ENCODE data around the gene PCDHGC4.

PCDHGC4 gene

DNA sequence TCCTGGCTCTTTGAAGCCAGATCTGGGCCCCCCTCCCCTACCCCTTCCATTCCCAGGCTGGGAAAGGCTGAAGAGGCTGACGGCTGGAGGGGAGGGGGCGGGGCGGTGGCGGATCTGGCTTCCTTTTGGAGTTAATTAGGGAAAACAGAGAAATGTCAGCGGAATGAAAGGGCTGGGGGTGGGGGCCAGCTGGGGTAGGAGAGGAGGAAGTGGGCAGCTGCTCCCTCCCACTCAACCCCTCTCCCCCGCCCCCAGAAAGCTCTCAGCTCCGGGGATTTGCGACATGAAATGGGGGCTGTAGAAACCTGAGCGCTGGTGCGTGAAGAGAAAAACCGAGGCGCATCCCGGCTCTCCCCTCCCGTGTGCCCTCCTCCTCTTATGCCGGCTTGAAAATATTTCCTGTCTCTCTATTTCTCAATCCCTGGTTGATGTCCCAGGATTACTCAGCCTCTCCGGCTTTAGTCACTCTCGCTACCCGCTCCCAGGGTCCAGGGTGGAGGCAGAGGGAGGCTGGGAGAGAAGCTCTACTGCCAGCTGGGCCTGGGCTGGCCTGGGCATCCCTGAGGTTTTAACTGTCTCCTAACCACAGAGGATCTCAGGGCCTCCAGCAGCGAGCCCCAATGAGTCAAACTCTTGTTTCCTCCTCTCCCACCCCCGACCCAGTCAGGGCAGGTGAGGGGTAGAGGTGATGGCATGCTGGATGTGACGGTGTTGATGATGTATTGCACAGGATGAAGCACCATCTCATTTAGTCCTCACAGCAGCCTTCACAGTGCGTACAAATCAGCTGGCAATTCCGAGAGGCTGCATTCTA is 24.2 kb downstream of the PCDHGC4 start:
- no peaks in the 10 kb centered on the region for H4K20me1 ChIP-seq (ENCODE audit: insufficient read depth, low read length)
- peak overlapping the region; percentile 20; the same call in 1 of the 2 replicates for H3K4me3 ChIP-seq (ENCODE audit: low read length)
- peaks cover 48% of the 10 kb centered on the region for H3K4me1 ChIP-seq (ENCODE audit: low read length)
- H2AFZ ChIP-seq (ENCODE audit: low read length) = no peak overlapping the region
- no peak for DNase-seq
- H3K27ac ChIP-seq (ENCODE audit: low read length) = peak overlapping the region; percentile 83
- peak overlapping the region; percentile 74; the same call in 1 of the 2 replicates for H3K4me2 ChIP-seq (ENCODE audit: low read depth, low read length)
- no peaks in the 10 kb centered on the region for H3K9me3 ChIP-seq (replicated peaks; ENCODE audit: insufficient read depth, low read length)
- peak overlapping the region; percentile 61; the same call in 1 of the 2 replicates for H3K9ac ChIP-seq (ENCODE audit: low read length)
- no peak for TF ChIP-seq EZH2 (optimal IDR thresholded peaks at IDR 0.05; ENCODE audit: low read depth, low read length)
- TF ChIP-seq EZH2phosphoT487 (IDR thresholded peaks at IDR 0.05; ENCODE audit: low read length) = no peak
- TF ChIP-seq, protein P1, sequence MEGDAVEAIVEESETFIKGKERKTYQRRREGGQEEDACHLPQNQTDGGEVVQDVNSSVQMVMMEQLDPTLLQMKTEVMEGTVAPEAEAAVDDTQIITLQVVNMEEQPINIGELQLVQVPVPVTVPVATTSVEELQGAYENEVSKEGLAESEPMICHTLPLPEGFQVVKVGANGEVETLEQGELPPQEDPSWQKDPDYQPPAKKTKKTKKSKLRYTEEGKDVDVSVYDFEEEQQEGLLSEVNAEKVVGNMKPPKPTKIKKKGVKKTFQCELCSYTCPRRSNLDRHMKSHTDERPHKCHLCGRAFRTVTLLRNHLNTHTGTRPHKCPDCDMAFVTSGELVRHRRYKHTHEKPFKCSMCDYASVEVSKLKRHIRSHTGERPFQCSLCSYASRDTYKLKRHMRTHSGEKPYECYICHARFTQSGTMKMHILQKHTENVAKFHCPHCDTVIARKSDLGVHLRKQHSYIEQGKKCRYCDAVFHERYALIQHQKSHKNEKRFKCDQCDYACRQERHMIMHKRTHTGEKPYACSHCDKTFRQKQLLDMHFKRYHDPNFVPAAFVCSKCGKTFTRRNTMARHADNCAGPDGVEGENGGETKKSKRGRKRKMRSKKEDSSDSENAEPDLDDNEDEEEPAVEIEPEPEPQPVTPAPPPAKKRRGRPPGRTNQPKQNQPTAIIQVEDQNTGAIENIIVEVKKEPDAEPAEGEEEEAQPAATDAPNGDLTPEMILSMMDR (IDR thresholded peaks at IDR 0.05; ENCODE audit: low read length) = no peak
- H3F3A ChIP-seq (ENCODE audit: insufficient read depth, low read length) = peaks cover 34% of the 10 kb centered on the region
- H3K36me3 ChIP-seq (replicated peaks; ENCODE audit: insufficient read depth, low read length) = no peaks in the 10 kb centered on the region
- H3K9me2 ChIP-seq (replicated peaks; ENCODE audit: insufficient read depth, low read length) = no peaks in the 10 kb centered on the region
- H3K79me2 ChIP-seq (ENCODE audit: low read length) = 0 out of 2 replicates have a peak, but pooled peaks cover 6% of the 10 kb centered on the region
- no peaks in the 10 kb centered on the region for H3K27me3 ChIP-seq (replicated peaks; ENCODE audit: insufficient read depth, low read length)

DNA sequence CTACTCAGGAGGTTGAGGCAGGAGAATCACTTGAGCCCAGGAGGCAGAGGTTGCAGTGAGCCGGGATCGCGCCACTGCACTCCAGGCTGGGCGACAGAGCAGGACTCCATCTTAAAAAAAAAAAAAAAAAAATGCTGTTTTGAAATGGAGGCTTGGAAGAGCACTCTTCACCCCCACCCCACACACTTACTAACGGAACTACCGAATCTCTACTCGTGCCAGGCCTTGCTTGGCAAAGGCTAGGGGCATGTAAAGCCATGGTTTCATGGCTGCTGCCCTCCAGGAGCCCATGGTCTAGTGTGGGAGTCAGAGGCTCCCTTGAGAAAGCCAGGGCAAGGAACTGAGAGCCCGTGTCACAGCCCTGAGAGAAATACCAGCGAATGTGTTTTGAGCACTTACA is 25.3 kb downstream of the PCDHGC4 start:
- H3K36me3 ChIP-seq (replicated peaks; ENCODE audit: insufficient read depth, low read length) = no peaks in the 10 kb centered on the region
- H3K9me2 ChIP-seq (replicated peaks; ENCODE audit: insufficient read depth, low read length) = no peaks in the 10 kb centered on the region
- 0 out of 2 replicates have a peak, but pooled peaks cover 6% of the 10 kb centered on the region for H3K79me2 ChIP-seq (ENCODE audit: low read length)
- H3K4me1 ChIP-seq (ENCODE audit: low read length) = peaks cover 59% of the 10 kb centered on the region
- TF ChIP-seq EZH2 (optimal IDR thresholded peaks at IDR 0.05; ENCODE audit: low read depth, low read length) (no peak), EZH2phosphoT487 (IDR thresholded peaks at IDR 0.05; ENCODE audit: low read length) (no peak)
- TF ChIP-seq, protein P1 (IDR thresholded peaks at IDR 0.05; ENCODE audit: low read length) = no peak
- H3K27me3 ChIP-seq (replicated peaks; ENCODE audit: insufficient read depth, low read length) = no peaks in the 10 kb centered on the region
- H2AFZ ChIP-seq (ENCODE audit: low read length) = no peak overlapping the region
- H4K20me1 ChIP-seq (ENCODE audit: insufficient read depth, low read length) = no peaks in the 10 kb centered on the region
- no peaks in the 10 kb centered on the region for H3K9me3 ChIP-seq (replicated peaks; ENCODE audit: insufficient read depth, low read length)
- peak overlapping the region; percentile 74 for H3K4me2 ChIP-seq (ENCODE audit: low read depth, low read length)
- H3K27ac ChIP-seq (ENCODE audit: low read length) = peak overlapping the region; percentile 83; the same call in 1 of the 2 replicates
- H3F3A ChIP-seq (ENCODE audit: insufficient read depth, low read length) = peaks cover 44% of the 10 kb centered on the region
- H3K4me3 ChIP-seq (ENCODE audit: low read length) = peak overlapping the region; percentile 49
- DNase-seq = no peak
- peak overlapping the region; percentile 61 for H3K9ac ChIP-seq (ENCODE audit: low read length)

DNA sequence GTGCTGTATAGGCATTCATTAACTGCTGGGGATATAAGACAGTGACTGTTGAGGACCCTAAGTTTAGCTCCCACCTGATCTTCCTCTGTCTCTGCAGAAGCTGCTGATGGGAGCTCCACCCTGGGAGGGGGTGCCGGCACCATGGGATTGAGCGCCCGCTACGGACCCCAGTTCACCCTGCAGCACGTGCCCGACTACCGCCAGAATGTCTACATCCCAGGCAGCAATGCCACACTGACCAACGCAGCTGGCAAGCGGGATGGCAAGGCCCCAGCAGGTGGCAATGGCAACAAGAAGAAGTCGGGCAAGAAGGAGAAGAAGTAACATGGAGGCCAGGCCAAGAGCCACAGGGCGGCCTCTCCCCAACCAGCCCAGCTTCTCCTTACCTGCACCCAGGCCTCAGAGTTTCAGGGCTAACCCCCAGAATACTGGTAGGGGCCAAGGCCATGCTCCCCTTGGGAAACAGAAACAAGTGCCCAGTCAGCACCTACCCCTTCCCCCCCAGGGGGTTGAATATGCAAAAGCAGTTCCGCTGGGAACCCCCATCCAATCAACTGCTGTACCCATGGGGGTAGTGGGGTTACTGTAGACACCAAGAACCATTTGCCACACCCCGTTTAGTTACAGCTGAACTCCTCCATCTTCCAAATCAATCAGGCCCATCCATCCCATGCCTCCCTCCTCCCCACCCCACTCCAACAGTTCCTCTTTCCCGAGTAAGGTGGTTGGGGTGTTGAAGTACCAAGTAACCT is 26.2 kb downstream of the PCDHGC4 start:
- Histone ChIP-seq H3K79me2 (ENCODE audit: low read length) (0 out of 2 replicates have a peak, but pooled peaks cover 6% of the 10 kb centered on the region), H3K9me3 (replicated peaks; ENCODE audit: insufficient read depth, low read length) (no peaks in the 10 kb centered on the region), H3K4me2 (ENCODE audit: low read depth, low read length) (peak overlapping the region; percentile 60), H3K27me3 (replicated peaks; ENCODE audit: insufficient read depth, low read length) (no peaks in the 10 kb centered on the region), H3K4me3 (ENCODE audit: low read length) (peak overlapping the region; percentile 49), H3K9ac (ENCODE audit: low read length) (peak overlapping the region; percentile 61), H3K9me2 (replicated peaks; ENCODE audit: insufficient read depth, low read length) (no peaks in the 10 kb centered on the region), H3F3A (ENCODE audit: insufficient read depth, low read length) (peaks cover 48% of the 10 kb centered on the region), H3K27ac (ENCODE audit: low read length) (peak overlapping the region; percentile 83; the same call in 1 of the 2 replicates), H4K20me1 (ENCODE audit: insufficient read depth, low read length) (no peaks in the 10 kb centered on the region), H3K4me1 (ENCODE audit: low read length) (peaks cover 62% of the 10 kb centered on the region), H3K36me3 (replicated peaks; ENCODE audit: insufficient read depth, low read length) (no peaks in the 10 kb centered on the region), H2AFZ (ENCODE audit: low read length) (no peak overlapping the region)
- TF ChIP-seq, protein P1 (IDR thresholded peaks at IDR 0.05; ENCODE audit: low read length) = no peak
- no peak for TF ChIP-seq EZH2 (optimal IDR thresholded peaks at IDR 0.05; ENCODE audit: low read depth, low read length)
- TF ChIP-seq EZH2phosphoT487 (IDR thresholded peaks at IDR 0.05; ENCODE audit: low read length) = no peak
- DNase-seq = peak; percentile 74

All from MM.1S (cell line).